IMR-90 (cell line): ENCODE measurements around the gene ADGRG1. TPM values are rescaled to one million over a fixed set of nuclear protein-coding genes. Genes with fewer than 3 reads are reported as not detected.

Experiments
- ATAC-seq: fragments of 200-7000 bp; cut with Tn5 transposase; 2 replicates; pipeline ENCODE4 v1.9.1; 2020; ENCODE audit warnings: low read depth, mild to moderate bottlenecking, moderate library complexity
- BruUV-seq: library from RNA; stranded (reverse); fragments of 400-500 nt; replicated peaks from 2 replicates; lab custom pipeline; 2021; lab: Mats Ljungman, UMichigan
- CTCF ChIA-PET: fragments of 300-600 bp; formaldehyde crosslinking; extraction: SDS; loops from one replicate; lab custom pipeline; 2021; ENCODE audit warnings: antibody characterized with exemption; lab: Yijun Ruan, JAX
- POLR2A ChIA-PET: fragments of 300-600 bp; sonication (Branson Sonifier 250); formaldehyde crosslinking; loops from one replicate; lab custom pipeline; 2022; ENCODE audit warnings: antibody characterized with exemption; ENCODE audit not compliant: unreplicated experiment; lab: Charles Lee
- DNase-seq: peaks from one replicate; pipeline ENCODE4 v3.0.0; 2013
- H2AFZ ChIP-seq: replicated peaks from 2 replicates; pipeline ENCODE3; 2013; ENCODE audit warnings: low read length, mild to moderate bottlenecking; ENCODE audit not compliant: poor library complexity
- H2AK5ac ChIP-seq: 2 replicates; pipeline ENCODE4 v1.6.1; 2013; ENCODE audit warnings: low read depth, low read length, inconsistent platforms
- H2AK9ac ChIP-seq: replicated peaks from 2 replicates; pipeline ENCODE3; 2013; ENCODE audit warnings: mild to moderate bottlenecking, low read depth, low read length, moderate library complexity; ENCODE audit not compliant: poor library complexity
- H2BK120ac ChIP-seq: 2 replicates; pipeline ENCODE4 v1.6.1; 2013; ENCODE audit warnings: low read depth, low read length, inconsistent platforms
- H2BK15ac ChIP-seq: 3 replicates; pipeline ENCODE4 v1.6.1; 2013; ENCODE audit warnings: low read depth, low read length, inconsistent platforms
- H2BK20ac ChIP-seq: 2 replicates; pipeline ENCODE4 v1.6.1; 2013; ENCODE audit warnings: low read depth, mild to moderate bottlenecking, inconsistent platforms, low read length, moderate library complexity
- H2BK5ac ChIP-seq: 2 replicates; pipeline ENCODE4 v1.6.1; 2013; ENCODE audit warnings: mild to moderate bottlenecking, low read depth, low read length, inconsistent platforms; ENCODE audit not compliant: poor library complexity, severe bottlenecking
- H3K14ac ChIP-seq: replicated peaks from 2 replicates; pipeline ENCODE4 v1.6.1; 2013; ENCODE audit warnings: low read depth, low read length, inconsistent platforms
- H3K18ac ChIP-seq: 2 replicates; pipeline ENCODE4 v1.6.1; 2013; ENCODE audit warnings: low read depth, low read length, control low read depth
- H3K23ac ChIP-seq: 2 replicates; pipeline ENCODE4 v1.6.1; 2013; ENCODE audit warnings: low read depth, low read length, inconsistent platforms
- H3K27ac ChIP-seq: 2 replicates; pipeline ENCODE4 v1.5.1; 2013; ENCODE audit warnings: mild to moderate bottlenecking, control low read depth, low read length; ENCODE audit not compliant: insufficient read depth
- H3K27me3 ChIP-seq: 2 replicates; pipeline ENCODE4 v1.6.1; 2013; ENCODE audit warnings: low read length; ENCODE audit not compliant: control insufficient read depth, insufficient read depth
- H3K36me3 ChIP-seq: 2 replicates; pipeline ENCODE4 v1.6.1; 2013; ENCODE audit warnings: low read length, mixed read lengths; ENCODE audit not compliant: control insufficient read depth, insufficient read depth
- H3K4ac ChIP-seq: 2 replicates; pipeline ENCODE4 v1.6.1; 2013; ENCODE audit warnings: low read depth, low read length, inconsistent platforms
- H3K4me1 ChIP-seq: 2 replicates; pipeline ENCODE4 v1.6.1; 2013; ENCODE audit warnings: low read length, mixed read lengths; ENCODE audit not compliant: control insufficient read depth, insufficient read depth
- H3K4me2 ChIP-seq: 2 replicates; pipeline ENCODE4 v1.6.1; 2013; ENCODE audit warnings: low read depth, mild to moderate bottlenecking, control low read depth, low read length, moderate library complexity
- H3K4me3 ChIP-seq: 2 replicates; pipeline ENCODE4 v1.5.1; 2013; ENCODE audit warnings: low read depth, mild to moderate bottlenecking, control low read depth, low read length, moderate library complexity; ENCODE audit not compliant: insufficient read depth
- H3K56ac ChIP-seq: 2 replicates; pipeline ENCODE4 v1.6.1; 2013; ENCODE audit warnings: low read length, inconsistent platforms; ENCODE audit not compliant: insufficient read depth; ENCODE audit errors: extremely low read depth
- H3K79me1 ChIP-seq, 2 experiments: 2 replicates each; pipeline ENCODE4 v1.6.1; 2013; ENCODE audit warnings: low read length in 2 of 2, inconsistent platforms in 1 of 2, low read depth in 1 of 2
- H3K9ac ChIP-seq: 2 replicates; pipeline ENCODE4 v1.6.1; 2013; ENCODE audit warnings: low read depth, low read length, control low read depth
- H3K9me1 ChIP-seq: 2 replicates; pipeline ENCODE4 v1.6.1; 2013; ENCODE audit warnings: low read length, inconsistent platforms; ENCODE audit not compliant: insufficient read depth
- H3K9me3 ChIP-seq: 2 replicates; pipeline ENCODE4 v1.6.1; 2013; ENCODE audit warnings: low read length; ENCODE audit not compliant: control insufficient read depth, insufficient read depth
- H4K20me1 ChIP-seq: 2 replicates; pipeline ENCODE4 v1.6.1; 2013; ENCODE audit warnings: low read length, inconsistent platforms; ENCODE audit not compliant: insufficient read depth
- H4K5ac ChIP-seq: 2 replicates; pipeline ENCODE4 v1.6.1; 2013; ENCODE audit warnings: mild to moderate bottlenecking, low read depth, low read length, control low read depth
- H4K8ac ChIP-seq, 2 experiments: 2 replicates each; pipeline ENCODE4 v1.6.1; 2013; ENCODE audit warnings: low read depth in 2 of 2, low read length in 2 of 2, control low read depth in 1 of 2, inconsistent platforms in 1 of 2
- H4K91ac ChIP-seq: 2 replicates; pipeline ENCODE4 v1.6.1; 2013; ENCODE audit warnings: low read depth, low read length, inconsistent platforms; ENCODE audit not compliant: insufficient read depth
- BHLHE40 ChIP-seq: fragments of 150-350 bp; IDR thresholded peaks from 2 replicates; pipeline ENCODE4 v1.6.1; 2016; ENCODE audit warnings: mild to moderate bottlenecking, low read depth, low read length
- CEBPB ChIP-seq: IDR thresholded peaks from 2 replicates; pipeline ENCODE4 v1.6.1; 2012; ENCODE audit warnings: low read depth, low read length, improper control_type of control experiment
- CHD1 ChIP-seq: IDR thresholded peaks from 2 replicates; pipeline ENCODE4 v1.6.1; 2012; ENCODE audit warnings: low read depth, low read length, improper control_type of control experiment
- ELK1 ChIP-seq: fragments of 150-350 bp; IDR thresholded peaks from 2 replicates; pipeline ENCODE4 v1.6.1; 2016; ENCODE audit warnings: low read depth, mild to moderate bottlenecking, low read length, moderate library complexity, borderline replicate concordance
- FOS ChIP-seq: fragments of 150-350 bp; IDR thresholded peaks from 2 replicates; pipeline ENCODE4 v1.6.1; 2016; ENCODE audit warnings: low read depth, low read length
- MAZ ChIP-seq: IDR thresholded peaks from 2 replicates; pipeline ENCODE4 v1.6.1; 2012; ENCODE audit warnings: low read depth, mild to moderate bottlenecking, low read length, improper control_type of control experiment, moderate library complexity, borderline replicate concordance
- NFE2L2 ChIP-seq: fragments of 150-350 bp; IDR thresholded peaks from 2 replicates; pipeline ENCODE4 v1.6.1; 2016; ENCODE audit warnings: low read depth, mild to moderate bottlenecking, low read length
- RFX5 ChIP-seq: IDR thresholded peaks from 2 replicates; pipeline ENCODE4 v1.8.0; 2012; ENCODE audit warnings: low read depth, mild to moderate bottlenecking, low read length, moderate library complexity
- SMC3 ChIP-seq: fragments of 150-350 bp; IDR thresholded peaks from 2 replicates; pipeline ENCODE4 v1.6.1; 2016; ENCODE audit warnings: low read depth, mild to moderate bottlenecking, antibody characterized with exemption, low read length, moderate library complexity
- WGBS, 2 experiments: methylation state at CpG; one replicate each; pipeline versions ENCODE4 v1.1.5 to v1.1.7; 2013; ENCODE audit warnings: missing lambda C conversion rate in 2 of 2; ENCODE audit not compliant: insufficient read length in 1 of 2; ENCODE audit errors: extremely low coverage in 2 of 2; 5-methylcytosine and 5-hydroxymethylcytosine counted together
- dilution Hi-C: fragments of 300-500 bp; cut with HindIII; formaldehyde crosslinking; loops from one replicate; pipeline ENCODE4 v1.14.3; 2018; ENCODE audit warnings: low sequenced_read_pairs; ENCODE audit not compliant: unreplicated experiment
- in situ Hi-C: fragments of 300-500 bp; cut with MboI; formaldehyde crosslinking; loops from 3 replicates; pipeline ENCODE4 v1.14.3; 2019; ENCODE audit warnings: low sequenced_read_pairs, inconsistent platforms, mixed read lengths
- intact Hi-C: fragments of 100-400 bp; cut with micrococcal nuclease; formaldehyde crosslinking; loops from 2 replicates; pipeline ENCODE4 v1.10.0; 2022
- polyA plus RNA-seq, 3 experiments: library from polyadenylated mRNA; depleted of rRNA; stranded (reverse); fragments of >200 nt; gene quantifications; 2 replicates each; pipeline ENCODE4 v1.2.3, GENCODE V29; 2012; ENCODE audit warnings: low replicate concordance in 1 of 3
- total RNA-seq: library from RNA; depleted of rRNA; stranded (reverse); fragments of >200 nt; gene quantifications from 2 replicates; pipeline ENCODE4 v1.2.3, GENCODE V29; 2012; rRNA removed

Gene ADGRG1
- total and polyA plus RNA-seq, 2 of the 4 experiments (the other 2 are of a cell fraction): 0.90 to 8.4 TPM

- Histone ChIP-seq H3K36me3 (no peaks in the 10 kb centered on the region), H4K5ac (no peak overlapping the region), H4K8ac (no peak overlapping the region), H2BK15ac (no peak overlapping the region), H3K4me3 (no peak overlapping the region), H2BK5ac (no peak overlapping the region), H3K9ac (no peak overlapping the region), H3K27me3 (peaks cover 48% of the 10 kb centered on the region), H3K18ac (no peak overlapping the region), H3K14ac (no peak overlapping the region), H3K4me1 (no peaks in the 10 kb centered on the region), H3K23ac (no peak overlapping the region), H4K91ac (no peak overlapping the region), H3K4ac (no peak overlapping the region), H2BK20ac (no peak overlapping the region), H3K79me1 (no peaks in the 10 kb centered on the region), H2AK9ac (no peak overlapping the region), H3K4me2 (no peak overlapping the region), H2BK120ac (no peak overlapping the region), H3K27ac (no peak overlapping the region), H3K9me3 (no peaks in the 10 kb centered on the region), H2AK5ac (no peak overlapping the region), H4K20me1 (no peaks in the 10 kb centered on the region), H3K56ac (no peak overlapping the region), H2AFZ (no peak overlapping the region), H3K9me1 (no peaks in the 10 kb centered on the region)
- in situ Hi-C loops: no loop called here
- POLR2A ChIA-PET: no interaction called here
- DNase-seq: no peak
- 100% methylated on average over 1 of the region's 6 CpGs; no CpG with 5 or more reads in 1 of the 2 experiments for WGBS, 2 experiments
- intact Hi-C loops: no loop called here
- dilution Hi-C loops: no loop called here
- CTCF ChIA-PET: interaction anchor here (1.0 kb wide), 1 partner anchor 123 kb away, joined by 6 read pairs; no protein-coding TSS in a partner anchor
- BruUV-seq: no TSS peak
- no peak for ATAC-seq
- no peak for TF ChIP-seq CHD1
- TF ChIP-seq ELK1: no peak
- no peak for TF ChIP-seq BHLHE40
- no peak for TF ChIP-seq NFE2L2
- no peak for TF ChIP-seq MAZ
- TF ChIP-seq RFX5: no peak
- TF ChIP-seq FOS: no peak
- TF ChIP-seq SMC3: no peak
- TF ChIP-seq CEBPB: no peak
These were observed 85.6 kb downstream of the ADGRG1 start for GRCh38 chr16:57714047-57714446.

Other genes with a start within 250 kb of the ADGRG1 start
- not detected in 2 replicates for gene CCL17, start 223.9 kb upstream of the ADGRG1 start, total RNA-seq
- not detected in 2 replicates for gene CCL17, start 223.9 kb upstream of the ADGRG1 start, polyA plus RNA-seq (2012; rRNA removed)
- gene CIAPIN1, start 181.2 kb upstream of the ADGRG1 start, total RNA-seq: 42.2 and 47.7 TPM in 2 replicates
- 40.2 and 41.6 TPM in 2 replicates for gene CIAPIN1, start 181.2 kb upstream of the ADGRG1 start, polyA plus RNA-seq (2012; rRNA removed)
- gene COQ9, start 181.2 kb upstream of the ADGRG1 start, total RNA-seq: 50.0 and 57.9 TPM in 2 replicates
- 56.1 and 58.5 TPM in 2 replicates for gene COQ9, start 181.2 kb upstream of the ADGRG1 start, polyA plus RNA-seq (2012; rRNA removed)
- gene POLR2C, start 166.0 kb upstream of the ADGRG1 start, total RNA-seq: 188 and 340 TPM in 2 replicates
- gene POLR2C, start 166.0 kb upstream of the ADGRG1 start, polyA plus RNA-seq (2012; rRNA removed): 136 and 137 TPM in 2 replicates
- 20.3 and 22.0 TPM in 2 replicates for gene DOK4, start 142.1 kb upstream of the ADGRG1 start, total RNA-seq
- gene DOK4, start 142.1 kb upstream of the ADGRG1 start, polyA plus RNA-seq (2012; rRNA removed): 25.9 and 30.1 TPM in 2 replicates
- gene CCDC102A, start 92.1 kb upstream of the ADGRG1 start, total RNA-seq: 5.4 and 5.6 TPM in 2 replicates
- gene CCDC102A, start 92.1 kb upstream of the ADGRG1 start, polyA plus RNA-seq (2012; rRNA removed): 8.5 and 11.4 TPM in 2 replicates
- gene ADGRG5, start 86.0 kb upstream of the ADGRG1 start, total RNA-seq: not detected in 2 replicates
- gene ADGRG5, start 86.0 kb upstream of the ADGRG1 start, polyA plus RNA-seq (2012; rRNA removed): not detected in 2 replicates
- gene ADGRG3, start 39.7 kb downstream of the ADGRG1 start, total RNA-seq: not detected in 2 replicates
- not detected in 2 replicates for gene ADGRG3, start 39.7 kb downstream of the ADGRG1 start, polyA plus RNA-seq (2012; rRNA removed)
- not detected in 2 replicates for gene DRC7, start 66.2 kb downstream of the ADGRG1 start, total RNA-seq
- not detected in 2 replicates for gene DRC7, start 66.2 kb downstream of the ADGRG1 start, polyA plus RNA-seq (2012; rRNA removed)
- gene KATNB1, start 107.1 kb downstream of the ADGRG1 start, total RNA-seq: 10.9 and 14.2 TPM in 2 replicates
- gene KATNB1, start 107.1 kb downstream of the ADGRG1 start, polyA plus RNA-seq (2012; rRNA removed): 23.5 and 27.6 TPM in 2 replicates
- 38.3 and 48.6 TPM in 2 replicates for gene KIFC3, start 173.9 kb downstream of the ADGRG1 start, total RNA-seq
- gene KIFC3, start 173.9 kb downstream of the ADGRG1 start, polyA plus RNA-seq (2012; rRNA removed): 62.5 and 66.6 TPM in 2 replicates